Right lobe of liver (tissue), 6 donors: ENCODE data around the gene KCNIP3. TPM values are rescaled to one million over a fixed set of nuclear protein-coding genes. Genes with fewer than 3 reads are reported as not detected.

Experiments used
- ATAC-seq, 4 donors: fragments of 200-7000 bp; cut with Tn5 transposase; one replicate each; pipeline ENCODE4 v1.9.1; 2020; ENCODE audit warnings: mild to moderate bottlenecking in 4 of 4, moderate library complexity in 4 of 4
- DNase-seq, 3 donors: peaks; one replicate each; pipeline ENCODE4 v3.0.0-alpha.2; 2020
- H3K27ac ChIP-seq, 3 donors: fragments of 200-600 bp; one replicate each; pipeline ENCODE4 v1.8.0; 2022
- H3K27me3 ChIP-seq, 2 donors: fragments of 200-600 bp; one replicate each; pipeline ENCODE4 v1.8.0; 2022
- H3K36me3 ChIP-seq, 4 donors: fragments of 200-600 bp; sonication (generic) in 1 of 4; one replicate each; pipeline versions ENCODE4 v1.5.1 to v1.8.0; 2017 to 2022; ENCODE audit warnings: control low read depth in 1 of 4
- H3K4me1 ChIP-seq, 4 donors: fragments of 200-600 bp; sonication (generic) in 1 of 4; one replicate each; pipeline versions ENCODE4 v1.5.1 to v1.8.0; 2017 to 2022; ENCODE audit warnings: control low read depth in 1 of 4
- H3K4me3 ChIP-seq, 3 donors: fragments of 200-600 bp; one replicate each; pipeline ENCODE4 v1.8.0; 2022
- H3K9me3 ChIP-seq, 4 donors: fragments of 200-600 bp; sonication (generic) in 1 of 4; one replicate each; pipeline versions ENCODE4 v1.5.1 to v1.8.0; 2017 to 2022; ENCODE audit warnings: control low read depth in 1 of 4
- CTCF ChIP-seq, 4 donors: fragments of 200-600 bp in 3 of 4; fragments of 450-650 bp in 1 of 4; IDR thresholded peaks; one replicate each; pipeline versions ENCODE4 v1.5.1 to v1.8.0; 2016 to 2022; ENCODE audit warnings: antibody characterized with exemption in 4 of 4, mild to moderate bottlenecking in 2 of 4
- POLR2A ChIP-seq: fragments of 450-650 bp; IDR thresholded peaks from one replicate; pipeline ENCODE4 v1.6.1; 2017; ENCODE audit warnings: antibody characterized with exemption, mild to moderate bottlenecking
- WGBS: methylation state at CpG from one replicate; pipeline ENCODE4 v1.1.6; 2018; ENCODE audit warnings: low coverage, low lambda C conversion rate; ENCODE audit not compliant: insufficient coverage; ENCODE audit errors: missing lambda C conversion rate; 5-methylcytosine and 5-hydroxymethylcytosine counted together
- intact Hi-C, 2 donors: fragments of 100-400 bp; cut with DNase I; formaldehyde crosslinking; loops; one replicate each; pipeline versions ENCODE4 v1.11.2 to v1.14.1; 2022
- total RNA-seq, 6 experiments: library from RNA; depleted of rRNA in 2 of 6; stranded (reverse); fragments of >200 nt in 2 of 6; fragmentation: NEBNext Ultra II Directional in 3 of 6; extraction: Animal tissue kit (Norgen Biotek cat#: 25700) in 3 of 6; gene quantifications; one replicate each; pipeline versions ENCODE4 v1.1.0 to v1.2.4, GENCODE V29; 2016 to 2023
- donor health status: DM: no; HTN: yes; CAD: no.
- donor health status: DM: no; HTN: no; CAD: no.
- donor health status: DM: no; HTN: no; CAD: no.
- donor health status: DM: no; HTN: yes; CAD: no.
- donor health status: DM: no; HTN: yes; CAD: no.

KCNIP3 gene
- total RNA-seq, 6 experiments from 2014 or later = 0.46 to 3.3 (median 1.2) TPM

- H3K9me3 ChIP-seq = no peaks in the 10 kb centered on the region
- H3K27me3 ChIP-seq = no peaks in the 10 kb centered on the region
- intact Hi-C loops = no loop called here
- no peak for ATAC-seq
- H3K27ac ChIP-seq = no peak overlapping the region
- TF ChIP-seq POLR2A (no peak), CTCF (IDR thresholded peaks at IDR 0.05) (no peak)
- 76% methylated on average over 4 of the region's 4 CpGs for WGBS
- H3K4me1 ChIP-seq = no peaks in the 10 kb centered on the region
- no peak overlapping the region for H3K4me3 ChIP-seq
- DNase-seq = peak in 2 of 3 donors; percentile 4 to 16
- H3K36me3 ChIP-seq = no peaks in the 10 kb centered on the region
Observed at GRCh38 chr2:95351598-95351915, 54.4 kb downstream of the KCNIP3 start.

- DNase-seq (peak in 1 of 3 donors; percentile 35), ATAC-seq (no peak)
- TF ChIP-seq CTCF (IDR thresholded peaks at IDR 0.05) (no peak), POLR2A (no peak)
- Histone ChIP-seq H3K27ac (no peak overlapping the region), H3K27me3 (no peaks in the 10 kb centered on the region), H3K4me1 (no peaks in the 10 kb centered on the region), H3K4me3 (no peak overlapping the region), H3K36me3 (no peaks in the 10 kb centered on the region), H3K9me3 (no peaks in the 10 kb centered on the region)
- intact Hi-C loops = no loop called here
- WGBS = 100% methylated on average over 1 of the region's 6 CpGs
Observed at GRCh38 chr2:95352310-95353054, 55.3 kb downstream of the KCNIP3 start.

- Histone ChIP-seq H3K4me3 (no peak overlapping the region), H3K4me1 (no peaks in the 10 kb centered on the region), H3K27me3 (no peaks in the 10 kb centered on the region), H3K27ac (no peak overlapping the region), H3K9me3 (no peaks in the 10 kb centered on the region), H3K36me3 (no peaks in the 10 kb centered on the region)
- ATAC-seq (no peak), DNase-seq (peak in 2 of 3 donors; percentile 5 to 14)
- WGBS = 94% methylated on average over 5 of the region's 10 CpGs
- TF ChIP-seq POLR2A = no peak
- TF ChIP-seq CTCF (IDR thresholded peaks at IDR 0.05) = no peak
- intact Hi-C loops = no loop called here
Observed at GRCh38 chr2:95353055-95353575, 56.0 kb downstream of the KCNIP3 start.

GRCh38 chr2:95353613-95354468, 56.7 kb downstream of the KCNIP3 start:
- ATAC-seq (no peak), DNase-seq (peak in 1 of 3 donors; percentile 23)
- H3K4me3 ChIP-seq = no peak overlapping the region
- WGBS = 86% methylated on average over 8 of the region's 22 CpGs
- intact Hi-C loops = no loop called here
- H3K27ac ChIP-seq = no peak overlapping the region
- no peaks in the 10 kb centered on the region for H3K36me3 ChIP-seq
- no peaks in the 10 kb centered on the region for H3K9me3 ChIP-seq
- TF ChIP-seq CTCF (IDR thresholded peaks at IDR 0.05) (no peak), POLR2A (no peak)
- no peaks in the 10 kb centered on the region for H3K4me1 ChIP-seq
- H3K27me3 ChIP-seq = no peaks in the 10 kb centered on the region
